Gastrocnemius medialis (tissue), 4 donors: ENCODE measurements around the gene PFDN5.

ENCODE experiments used
- POLR2A ChIP-seq, 2 donors: fragments of 450-650 bp; IDR thresholded peaks; one replicate each; pipeline ENCODE4 v1.6.1; 2017; ENCODE audit warnings: antibody characterized with exemption in 2 of 2, mild to moderate bottlenecking in 2 of 2, moderate library complexity in 2 of 2
- TF ChIP-seq, protein P1 (sequence below), 5 experiments: fragments of 450-650 bp in 3 of 5; fragments of 200-600 bp in 2 of 5; sonication (generic) in 2 of 5; IDR thresholded peaks in 4 of 5; conservative IDR thresholded peaks in 1 of 5; 1 replicate in 4 of 5; 2 replicates in 1 of 5; pipeline ENCODE4 v1.5.1; 2016 to 2019; ENCODE audit warnings: antibody characterized with exemption in 5 of 5, mild to moderate bottlenecking in 3 of 5, moderate library complexity in 3 of 5

DNA sequence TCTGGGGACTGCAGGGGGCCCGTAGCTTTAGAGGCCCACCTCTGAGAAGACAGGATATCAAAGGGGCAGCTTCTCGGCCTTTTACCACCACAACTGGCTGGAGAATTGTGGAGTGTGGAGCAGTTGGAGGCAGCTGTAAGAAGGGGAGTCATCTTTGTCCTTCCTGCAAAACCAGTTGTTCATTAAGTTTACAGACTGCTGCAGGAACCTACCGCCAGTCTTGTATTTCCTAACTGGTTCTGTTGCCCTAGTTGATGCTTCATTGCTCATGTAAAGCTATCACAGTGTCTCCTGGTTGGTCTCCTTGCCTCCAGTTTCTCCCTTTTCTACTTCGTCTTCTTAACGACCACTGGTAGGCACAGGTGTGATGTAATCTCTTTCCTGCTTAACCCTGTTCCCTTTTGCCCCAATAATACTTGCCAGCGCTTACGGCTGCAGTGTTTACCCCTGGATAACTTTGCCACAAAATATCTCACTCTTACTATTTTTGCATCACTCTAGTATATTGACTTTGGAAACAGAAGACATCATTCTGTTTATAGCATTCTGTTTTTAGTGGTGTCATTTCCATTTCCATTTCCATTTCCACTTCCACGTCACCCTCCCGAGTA lies 15.3 kb upstream of the PFDN5 start:
- TF ChIP-seq, protein P1, sequence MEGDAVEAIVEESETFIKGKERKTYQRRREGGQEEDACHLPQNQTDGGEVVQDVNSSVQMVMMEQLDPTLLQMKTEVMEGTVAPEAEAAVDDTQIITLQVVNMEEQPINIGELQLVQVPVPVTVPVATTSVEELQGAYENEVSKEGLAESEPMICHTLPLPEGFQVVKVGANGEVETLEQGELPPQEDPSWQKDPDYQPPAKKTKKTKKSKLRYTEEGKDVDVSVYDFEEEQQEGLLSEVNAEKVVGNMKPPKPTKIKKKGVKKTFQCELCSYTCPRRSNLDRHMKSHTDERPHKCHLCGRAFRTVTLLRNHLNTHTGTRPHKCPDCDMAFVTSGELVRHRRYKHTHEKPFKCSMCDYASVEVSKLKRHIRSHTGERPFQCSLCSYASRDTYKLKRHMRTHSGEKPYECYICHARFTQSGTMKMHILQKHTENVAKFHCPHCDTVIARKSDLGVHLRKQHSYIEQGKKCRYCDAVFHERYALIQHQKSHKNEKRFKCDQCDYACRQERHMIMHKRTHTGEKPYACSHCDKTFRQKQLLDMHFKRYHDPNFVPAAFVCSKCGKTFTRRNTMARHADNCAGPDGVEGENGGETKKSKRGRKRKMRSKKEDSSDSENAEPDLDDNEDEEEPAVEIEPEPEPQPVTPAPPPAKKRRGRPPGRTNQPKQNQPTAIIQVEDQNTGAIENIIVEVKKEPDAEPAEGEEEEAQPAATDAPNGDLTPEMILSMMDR (IDR thresholded peaks at IDR 0.05 in 4 of 5, conservative IDR thresholded peaks at IDR 0.05 in 1 of 5), result no peak
- no peak for TF ChIP-seq POLR2A (IDR thresholded peaks at IDR 0.05)
